Activated CD8-positive, alpha-beta T cell treated with anti-CD3 and anti-CD28 coated beads for 36 hours (primary cell): Measurements from ENCODE around the gene DENND11. TPM values are rescaled to one million over a fixed set of nuclear protein-coding genes. Genes with fewer than 3 reads are reported as not detected.

ENCODE experiments used
- ATAC-seq: fragments of 200-7000 bp; cut with Tn5 transposase; one replicate; pipeline ENCODE4 v1.10.0; 2021; ENCODE audit warnings: mild to moderate bottlenecking, moderate library complexity
- CTCF ChIA-PET: fragments of 350-600 bp; sonication (Branson Sonifier 250); formaldehyde crosslinking; loops from one replicate; lab custom pipeline; 2021; ENCODE audit warnings: antibody characterized with exemption; lab: Charles Lee
- POLR2A ChIA-PET: fragments of 350-600 bp; sonication (Branson Sonifier 250); formaldehyde crosslinking; loops from one replicate; lab custom pipeline; 2021; ENCODE audit warnings: antibody characterized with exemption; lab: Charles Lee
- DNase-seq: peaks from one replicate; pipeline ENCODE4 v3.0.0-alpha.2; 2020
- H3K27ac Mint-ChIP-seq: one replicate; pipeline ENCODE4 v1.8.0; 2021; ENCODE audit warnings: mild to moderate bottlenecking, mixed read lengths
- H3K27me3 Mint-ChIP-seq: one replicate; pipeline ENCODE4 v1.8.0; 2021; ENCODE audit warnings: mixed read lengths
- H3K36me3 Mint-ChIP-seq: one replicate; pipeline ENCODE4 v1.8.0; 2021; ENCODE audit warnings: low read depth, mixed read lengths
- H3K4me1 Mint-ChIP-seq: one replicate; pipeline ENCODE4 v1.8.0; 2021; ENCODE audit warnings: low read depth, mixed read lengths
- H3K4me3 Mint-ChIP-seq: one replicate; pipeline ENCODE4 v1.8.0; 2021; ENCODE audit warnings: mild to moderate bottlenecking, moderate library complexity, mixed read lengths
- H3K9me3 Mint-ChIP-seq: one replicate; pipeline ENCODE4 v1.8.0; 2021; ENCODE audit warnings: mixed read lengths
- intact Hi-C: fragments of 100-400 bp; cut with micrococcal nuclease; formaldehyde crosslinking; loops from one replicate; pipeline ENCODE4 v1.10.0; 2022
- total RNA-seq, 2 experiments: library from RNA; stranded (reverse); gene quantifications; one replicate each; pipeline ENCODE4 v1.2.3, GENCODE V29; 2021
- TF ChIP-seq, protein P1 (sequence below): fragments of 200-600 bp; IDR thresholded peaks from one replicate; pipeline ENCODE4 v1.8.0; 2022; ENCODE audit warnings: antibody characterized with exemption, mild to moderate bottlenecking

The DENND11 gene
- total RNA-seq, 2 experiments from 2014 or later: 28.6 to 32.2 TPM

DNA sequence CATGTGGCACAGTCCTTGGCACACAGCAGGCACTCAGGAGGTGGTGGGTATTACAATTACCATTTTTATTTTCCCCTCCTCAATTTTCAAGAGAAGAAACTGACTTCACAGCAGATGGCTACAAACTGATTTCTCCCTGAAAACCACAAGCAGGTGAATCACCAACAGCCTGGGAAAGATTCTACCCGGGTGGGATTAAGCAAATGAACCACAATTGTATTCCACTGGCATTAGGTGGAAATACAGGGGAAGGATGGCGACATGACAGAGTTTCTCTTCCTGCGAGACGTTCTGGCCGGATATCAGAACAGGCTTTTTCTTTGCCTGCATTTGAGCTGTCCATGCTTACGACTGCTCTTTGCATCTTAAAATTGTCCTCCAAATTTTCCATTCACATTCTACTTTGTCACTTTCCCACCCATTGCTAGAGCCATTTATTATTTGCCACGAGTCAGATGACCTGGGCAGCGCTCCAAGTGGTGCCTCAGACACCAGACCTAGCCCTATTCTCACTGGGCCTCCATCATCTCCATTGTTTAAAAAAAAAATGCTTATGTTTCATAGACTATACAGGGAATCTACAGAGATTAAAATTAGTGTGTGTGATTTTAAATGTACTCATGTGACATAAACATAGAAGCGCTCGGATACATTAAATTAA lies 4.6 kb downstream of the DENND11 start:
- Mint-ChIP-seq H3K27ac (no peak overlapping the region), H3K36me3 (peaks cover 2% of the 10 kb centered on the region), H3K4me3 (no peak overlapping the region), H3K9me3 (no peaks in the 10 kb centered on the region), H3K4me1 (peaks cover 61% of the 10 kb centered on the region), H3K27me3 (no peaks in the 10 kb centered on the region)
- POLR2A ChIA-PET: no interaction called here
- DNase-seq (no peak), ATAC-seq (no peak)
- intact Hi-C loops: no loop called here
- TF ChIP-seq, protein P1, sequence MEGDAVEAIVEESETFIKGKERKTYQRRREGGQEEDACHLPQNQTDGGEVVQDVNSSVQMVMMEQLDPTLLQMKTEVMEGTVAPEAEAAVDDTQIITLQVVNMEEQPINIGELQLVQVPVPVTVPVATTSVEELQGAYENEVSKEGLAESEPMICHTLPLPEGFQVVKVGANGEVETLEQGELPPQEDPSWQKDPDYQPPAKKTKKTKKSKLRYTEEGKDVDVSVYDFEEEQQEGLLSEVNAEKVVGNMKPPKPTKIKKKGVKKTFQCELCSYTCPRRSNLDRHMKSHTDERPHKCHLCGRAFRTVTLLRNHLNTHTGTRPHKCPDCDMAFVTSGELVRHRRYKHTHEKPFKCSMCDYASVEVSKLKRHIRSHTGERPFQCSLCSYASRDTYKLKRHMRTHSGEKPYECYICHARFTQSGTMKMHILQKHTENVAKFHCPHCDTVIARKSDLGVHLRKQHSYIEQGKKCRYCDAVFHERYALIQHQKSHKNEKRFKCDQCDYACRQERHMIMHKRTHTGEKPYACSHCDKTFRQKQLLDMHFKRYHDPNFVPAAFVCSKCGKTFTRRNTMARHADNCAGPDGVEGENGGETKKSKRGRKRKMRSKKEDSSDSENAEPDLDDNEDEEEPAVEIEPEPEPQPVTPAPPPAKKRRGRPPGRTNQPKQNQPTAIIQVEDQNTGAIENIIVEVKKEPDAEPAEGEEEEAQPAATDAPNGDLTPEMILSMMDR: no peak
- CTCF ChIA-PET: no interaction called here

DNA sequence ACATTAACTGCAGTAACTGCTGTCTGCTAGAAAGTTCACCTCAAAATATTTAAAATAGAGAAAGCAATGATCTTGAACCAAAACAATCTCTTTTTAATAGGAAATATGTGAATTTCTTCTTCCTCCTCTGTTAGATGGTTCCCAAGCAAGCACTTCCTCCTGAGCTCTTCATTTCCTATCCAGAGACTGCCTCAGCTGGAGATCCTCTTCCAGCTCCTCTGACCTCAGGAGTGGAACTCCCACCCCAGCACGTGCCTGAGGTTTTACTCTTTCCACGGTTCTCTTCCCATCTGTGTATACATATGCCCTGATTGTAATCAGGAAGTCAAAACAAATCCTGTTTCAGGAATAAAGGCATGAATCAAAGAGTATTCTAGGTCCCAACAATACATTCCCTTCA lies 5.6 kb downstream of the DENND11 start:
- Mint-ChIP-seq H3K27me3 (no peaks in the 10 kb centered on the region), H3K4me3 (no peak overlapping the region), H3K36me3 (peaks cover 2% of the 10 kb centered on the region), H3K4me1 (peaks cover 62% of the 10 kb centered on the region), H3K27ac (no peak overlapping the region), H3K9me3 (no peaks in the 10 kb centered on the region)
- CTCF ChIA-PET: interaction anchor here (1.4 kb wide), 2 partner anchors 19 to 42 kb away, joined by 4 to 9 read pairs; partner anchors contain the start of gene SSBP1
- DNase-seq (no peak), ATAC-seq (no peak)
- TF ChIP-seq, protein P1: no peak
- POLR2A ChIA-PET: interaction anchor here (0.9 kb wide), 1 partner anchor 46 kb away, joined by 3 read pairs; no protein-coding TSS in a partner anchor
- intact Hi-C loops: no loop called here

DNA sequence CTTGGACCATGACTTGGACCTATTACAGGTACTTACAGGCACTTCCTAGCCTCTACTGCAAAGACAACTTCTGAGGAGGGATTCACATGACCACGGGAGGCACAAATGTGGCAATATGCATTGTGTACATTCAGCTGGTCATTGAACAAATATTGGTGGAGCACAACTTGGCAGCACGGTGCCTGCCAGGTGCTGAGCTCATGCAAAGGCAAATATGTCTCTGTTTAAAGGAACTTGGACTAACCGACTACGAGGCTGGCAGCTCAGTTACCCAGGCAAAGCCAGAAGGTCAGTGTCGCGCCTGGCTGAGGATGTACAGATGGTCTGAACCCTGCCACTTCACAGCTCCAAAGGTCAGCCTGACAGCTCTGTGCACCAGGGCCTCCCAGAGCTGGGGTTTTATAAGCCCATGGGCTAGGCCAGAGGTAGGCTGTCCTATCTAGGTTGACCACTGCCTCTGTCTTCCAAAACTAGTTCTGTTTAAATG lies 6.1 kb downstream of the DENND11 start:
- Mint-ChIP-seq H3K9me3 (no peaks in the 10 kb centered on the region), H3K4me3 (no peak overlapping the region), H3K4me1 (peaks cover 61% of the 10 kb centered on the region), H3K27ac (no peak overlapping the region), H3K36me3 (peaks cover 2% of the 10 kb centered on the region), H3K27me3 (no peaks in the 10 kb centered on the region)
- POLR2A ChIA-PET: interaction anchor here (0.9 kb wide), 1 partner anchor 47 kb away, joined by 3 read pairs; no protein-coding TSS in a partner anchor
- DNase-seq: no peak
- intact Hi-C loops: no loop called here
- TF ChIP-seq, protein P1: no peak
- ATAC-seq: no peak
- CTCF ChIA-PET: interaction anchor here (1.2 to 1.4 kb wide), 3 partner anchors 10 to 42 kb away, joined by 4 to 9 read pairs (median 4); partner anchors contain the start of gene SSBP1

DNA sequence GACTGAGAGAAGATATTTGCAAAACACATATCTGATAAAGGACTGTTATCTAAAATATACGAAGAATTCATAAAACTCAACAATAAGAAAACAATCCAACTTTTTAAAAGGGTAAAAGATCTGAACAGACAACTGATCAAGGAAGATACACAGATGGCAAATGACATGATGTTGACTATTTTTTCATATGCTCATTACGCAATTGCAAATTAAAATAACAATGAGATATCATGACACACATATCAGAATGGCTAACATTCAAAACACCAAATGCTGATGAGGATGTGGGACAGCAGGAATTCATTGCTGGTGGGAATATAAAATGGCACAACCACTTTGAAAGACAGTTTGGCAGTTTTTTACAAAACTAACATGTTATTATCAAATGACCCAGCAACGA lies 8.9 kb downstream of the DENND11 start:
- POLR2A ChIA-PET: no interaction called here
- H3K36me3 Mint-ChIP-seq: no peaks in the 10 kb centered on the region
- ATAC-seq (no peak), DNase-seq (no peak)
- H3K9me3 Mint-ChIP-seq: no peaks in the 10 kb centered on the region
- H3K4me3 Mint-ChIP-seq: no peak overlapping the region
- intact Hi-C loops: no loop called here
- peaks cover 39% of the 10 kb centered on the region for H3K4me1 Mint-ChIP-seq
- CTCF ChIA-PET: no interaction called here
- no peak overlapping the region for H3K27ac Mint-ChIP-seq
- H3K27me3 Mint-ChIP-seq: no peaks in the 10 kb centered on the region
- TF ChIP-seq, protein P1: no peak

DNA sequence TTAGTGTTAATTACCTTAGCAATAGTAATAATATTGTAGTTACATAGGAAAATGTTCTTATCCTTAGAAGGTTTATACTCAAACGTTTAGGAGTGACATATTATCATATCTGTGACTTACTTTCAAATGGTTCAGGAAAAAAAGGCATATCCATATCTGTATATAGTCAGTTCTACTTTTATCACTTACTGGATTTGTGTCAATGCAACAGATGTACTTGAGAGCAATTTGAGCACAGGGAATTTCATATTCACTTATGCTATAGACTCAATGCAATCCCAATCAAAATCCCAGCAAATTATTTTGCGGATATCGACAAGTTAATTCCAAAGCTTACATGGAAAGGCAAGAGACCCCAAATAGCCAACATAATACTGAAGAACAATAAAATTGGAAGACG lies 10.0 kb downstream of the DENND11 start:
- DNase-seq (no peak), ATAC-seq (no peak)
- Mint-ChIP-seq H3K4me1 (peaks cover 28% of the 10 kb centered on the region), H3K36me3 (no peaks in the 10 kb centered on the region), H3K4me3 (no peak overlapping the region), H3K9me3 (no peaks in the 10 kb centered on the region), H3K27ac (no peak overlapping the region), H3K27me3 (no peaks in the 10 kb centered on the region)
- ChIA-PET CTCF (no interaction called here), POLR2A (no interaction called here)
- intact Hi-C loops: no loop called here
- TF ChIP-seq, protein P1: no peak
